C4-2B (cell line): Measurements from ENCODE around the gene NSUN4.

Experiments
- ZFX ChIP-seq: fragments of 450-650 bp; IDR thresholded peaks from 2 replicates; pipeline ENCODE4 v1.6.1; 2017
- TF ChIP-seq, protein P1 (sequence below): fragments of 450-650 bp; conservative IDR thresholded peaks from 2 replicates; pipeline ENCODE4 v1.5.1; 2017; ENCODE audit warnings: mild to moderate bottlenecking

DNA sequence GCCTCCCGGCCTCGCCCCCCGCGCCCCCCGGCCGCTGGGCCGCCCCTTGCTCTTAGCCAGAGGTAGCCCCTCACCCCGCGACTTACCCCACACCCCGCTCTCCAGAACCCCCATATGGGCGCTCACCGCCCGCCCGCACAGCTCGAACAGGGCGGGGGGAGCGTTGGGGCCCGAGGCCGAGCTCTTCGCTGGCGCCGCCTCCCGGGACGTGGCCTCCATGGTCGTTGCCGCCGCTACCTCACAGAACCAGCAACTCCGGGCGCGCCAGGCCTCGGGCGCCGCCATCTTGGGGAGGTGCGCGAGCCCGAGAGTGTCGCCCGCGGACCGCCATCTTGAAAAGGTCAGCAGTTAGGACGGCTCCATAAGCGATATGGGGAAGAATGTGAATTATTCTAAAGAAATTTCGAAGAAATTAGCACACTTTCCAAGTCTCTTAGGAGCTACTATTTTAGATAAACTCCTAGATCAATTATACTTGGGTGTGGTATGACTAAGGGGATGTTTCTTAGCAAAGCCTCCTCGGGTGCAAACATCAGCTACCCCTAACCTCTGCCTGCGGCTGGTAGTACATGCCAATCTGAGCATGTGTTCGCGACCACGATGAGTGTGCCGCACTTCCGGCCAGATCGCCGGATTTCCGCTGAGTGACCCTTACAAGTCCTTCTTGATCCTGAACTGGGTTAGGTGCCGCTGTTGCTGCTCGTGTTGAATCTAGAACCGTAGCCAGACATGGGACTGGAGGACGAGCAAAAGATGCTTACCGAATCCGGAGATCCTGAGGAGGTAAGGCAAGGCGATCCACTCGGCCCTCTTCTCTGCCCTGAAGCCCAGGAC, 37.4 kb upstream of the NSUN4 start, which contains the start of the genes LRRC41 and UQCRH:
- TF ChIP-seq, protein P1, sequence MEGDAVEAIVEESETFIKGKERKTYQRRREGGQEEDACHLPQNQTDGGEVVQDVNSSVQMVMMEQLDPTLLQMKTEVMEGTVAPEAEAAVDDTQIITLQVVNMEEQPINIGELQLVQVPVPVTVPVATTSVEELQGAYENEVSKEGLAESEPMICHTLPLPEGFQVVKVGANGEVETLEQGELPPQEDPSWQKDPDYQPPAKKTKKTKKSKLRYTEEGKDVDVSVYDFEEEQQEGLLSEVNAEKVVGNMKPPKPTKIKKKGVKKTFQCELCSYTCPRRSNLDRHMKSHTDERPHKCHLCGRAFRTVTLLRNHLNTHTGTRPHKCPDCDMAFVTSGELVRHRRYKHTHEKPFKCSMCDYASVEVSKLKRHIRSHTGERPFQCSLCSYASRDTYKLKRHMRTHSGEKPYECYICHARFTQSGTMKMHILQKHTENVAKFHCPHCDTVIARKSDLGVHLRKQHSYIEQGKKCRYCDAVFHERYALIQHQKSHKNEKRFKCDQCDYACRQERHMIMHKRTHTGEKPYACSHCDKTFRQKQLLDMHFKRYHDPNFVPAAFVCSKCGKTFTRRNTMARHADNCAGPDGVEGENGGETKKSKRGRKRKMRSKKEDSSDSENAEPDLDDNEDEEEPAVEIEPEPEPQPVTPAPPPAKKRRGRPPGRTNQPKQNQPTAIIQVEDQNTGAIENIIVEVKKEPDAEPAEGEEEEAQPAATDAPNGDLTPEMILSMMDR: no peak; the same call in 1 of the 2 replicates
- TF ChIP-seq ZFX: no peak; the same call in 1 of the 2 replicates
